Stimulated activated naive CD8-positive, alpha-beta T cell treated with anti-CD3 and anti-CD28 coated beads, Interleukin-15, Interleukin-2, amounts not matched to agents 100 U/mL and 50 U/mL, for 24 hours (primary cell): ENCODE measurements around the gene MCCC1.

Source experiments
- ATAC-seq: fragments of 150-1000 bp; cut with Tn5 transposase; one replicate; pipeline ENCODE4 v1.10.0; 2021
- DNase-seq: peaks from one replicate; pipeline ENCODE4 v3.0.0; 2021

MCCC1 gene

GRCh38 chr3:182983876-182984275, 115.4 kb downstream of the MCCC1 start:
- no peak for ATAC-seq
- DNase-seq, result no peak

GRCh38 chr3:182981038-182981380, 118.3 kb downstream of the MCCC1 start:
- ATAC-seq, result no peak
- DNase-seq, result peak; percentile 12

GRCh38 chr3:182980204-182981037, 118.9 kb downstream of the MCCC1 start, which contains the start of gene DCUN1D1:
DCUN1D1 (minus strand) TSS chr3:182980538; CDS start chr3:182980489, 49 bp downstream.
- DNase-seq, result peak; percentile 92
- peak; percentile 94 for ATAC-seq

GRCh38 chr3:182979674-182980191, 119.6 kb downstream of the MCCC1 start:
- ATAC-seq (no peak), DNase-seq (peak; percentile 34)

- ATAC-seq (no peak), DNase-seq (no peak)
Observed at GRCh38 chr3:182979103-182979673, 120.1 kb downstream of the MCCC1 start.

- ATAC-seq (no peak), DNase-seq (no peak)
Observed at GRCh38 chr3:182978387-182978786, 120.9 kb downstream of the MCCC1 start.

GRCh38 chr3:182973047-182973446, 126.2 kb downstream of the MCCC1 start:
- DNase-seq, result no peak
- ATAC-seq, result no peak

GRCh38 chr3:182972387-182972786, 126.9 kb downstream of the MCCC1 start:
- no peak for ATAC-seq
- no peak for DNase-seq

GRCh38 chr3:182971637-182972036, 127.7 kb downstream of the MCCC1 start:
- DNase-seq (no peak), ATAC-seq (no peak)

- DNase-seq, result no peak
Observed at GRCh38 chr3:182970811-182971418, 128.4 kb downstream of the MCCC1 start.

GRCh38 chr3:182969853-182970252, 129.4 kb downstream of the MCCC1 start:
- no peak for DNase-seq
- ATAC-seq, result no peak

More at GRCh38 chr3:182970811-182971418, 128.4 kb downstream of the MCCC1 start:
- no peak for ATAC-seq

- no peak for ATAC-seq
- DNase-seq, result no peak
Observed at GRCh38 chr3:182969277-182969676, 130.0 kb downstream of the MCCC1 start.

GRCh38 chr3:182967218-182968204, 131.8 kb downstream of the MCCC1 start:
- peak; percentile 62 for ATAC-seq
- no peak for DNase-seq

GRCh38 chr3:182965861-182966366, 133.4 kb downstream of the MCCC1 start:
- DNase-seq (no peak), ATAC-seq (no peak)
